Tibial artery (tissue), 4 donors: ENCODE data around the gene SNX12.
A peak's percentile ranks its signal among the peaks of the same experiment; 100 is the strongest.

Experiments
- DNase-seq, 2 donors: peaks; one replicate each; pipeline ENCODE4 v3.0.0-alpha.2; 2019
- H3K27ac ChIP-seq, 2 donors: fragments of 200-600 bp; sonication (generic) in 1 of 2; 1 replicate in 1 of 2; 2 replicates in 1 of 2; pipeline ENCODE4 v1.5.1; 2018 to 2019; ENCODE audit warnings: mild to moderate bottlenecking in 1 of 2
- H3K27me3 ChIP-seq, 2 donors: fragments of 200-600 bp; sonication (generic) in 1 of 2; one replicate each; pipeline versions ENCODE4 v1.5.1 to v1.6.0; 2016 to 2019
- H3K36me3 ChIP-seq, 3 donors: fragments of 200-600 bp; sonication (generic) in 2 of 3; one replicate each; pipeline ENCODE4 v1.5.1; 2016 to 2019; ENCODE audit warnings: mild to moderate bottlenecking in 2 of 3
- H3K4me1 ChIP-seq, 4 donors: fragments of 200-600 bp; sonication (generic) in 2 of 4; 1 replicate in 3 of 4; 2 replicates in 1 of 4; pipeline ENCODE4 v1.5.1; 2016 to 2019
- H3K4me3 ChIP-seq, 2 donors: fragments of 200-600 bp; sonication (generic) in 1 of 2; 1 replicate in 1 of 2; 2 replicates in 1 of 2; pipeline ENCODE4 v1.5.1; 2018 to 2019; ENCODE audit warnings: mild to moderate bottlenecking in 2 of 2
- H3K9me3 ChIP-seq, 3 donors: fragments of 200-600 bp; sonication (generic) in 1 of 3; one replicate each; pipeline ENCODE4 v1.5.1; 2016 to 2019
- intact Hi-C: fragments of 100-400 bp; cut with DNase I; formaldehyde crosslinking; loops from one replicate; pipeline ENCODE4 v1.15.0; 2023; ENCODE audit warnings: low total_unique reads
- TF ChIP-seq, protein P1 (sequence below), 2 experiments: fragments of 200-600 bp in 1 of 2; fragments of 450-650 bp in 1 of 2; IDR thresholded peaks; one replicate each; pipeline ENCODE4 v1.5.1; 2017 to 2019; ENCODE audit warnings: antibody characterized with exemption in 2 of 2, mild to moderate bottlenecking in 1 of 2, moderate library complexity in 1 of 2

The SNX12 gene

GRCh38 chrX:71096760-71097032 is 28.6 kb upstream of the SNX12 start:
- H3K27ac ChIP-seq, result peak overlapping the region; percentile 76 to 79

DNA sequence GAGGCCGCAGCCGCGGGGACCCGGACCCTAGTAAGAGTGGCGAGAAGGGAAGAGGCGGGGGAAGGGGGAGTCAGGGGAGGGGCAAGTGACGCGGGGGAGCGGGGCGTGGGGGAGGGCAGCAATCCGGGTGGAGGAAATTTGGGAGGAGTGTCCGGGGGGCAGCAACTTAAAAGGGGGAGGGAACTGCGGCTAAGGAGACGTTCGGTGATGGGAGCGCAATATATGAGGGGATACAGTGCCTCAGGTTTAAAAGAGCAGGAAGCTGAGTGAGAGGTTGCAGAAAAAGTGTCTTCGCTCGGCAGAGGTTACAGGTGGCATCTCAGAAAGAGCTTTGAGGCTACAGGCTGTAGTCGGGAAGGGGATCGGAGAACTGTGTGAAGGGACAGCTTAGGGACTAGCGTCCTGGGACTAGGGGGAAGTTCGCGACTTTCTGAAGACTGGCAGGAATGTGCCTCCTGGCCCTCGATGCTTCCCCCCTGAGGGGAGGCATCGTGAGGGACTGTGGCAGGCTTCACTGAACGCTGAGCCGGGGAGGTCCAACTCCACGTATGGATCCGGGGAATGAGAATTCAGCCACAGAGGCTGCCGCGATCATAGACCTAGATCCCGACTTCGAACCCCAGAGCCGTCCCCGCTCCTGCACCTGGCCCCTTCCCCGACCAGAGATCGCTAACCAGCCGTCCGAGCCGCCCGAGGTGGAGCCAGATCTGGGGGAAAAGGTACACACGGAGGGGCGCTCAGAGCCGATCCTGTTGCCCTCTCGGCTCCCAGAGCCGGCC is 28.0 kb upstream of the SNX12 start:
- Histone ChIP-seq H3K27ac (peak overlapping the region; percentile 76 to 79), H3K27me3 (no peaks in the 10 kb centered on the region), H3K36me3 (no peaks in the 10 kb centered on the region), H3K4me3 (peak overlapping the region; percentile 61 to 66), H3K9me3 (no peaks in the 10 kb centered on the region), H3K4me1 (peaks cover 0 to 20% (median 8%) of the 10 kb centered on the region in 4 donors)
- peak in 1 of 2 donors; percentile 84 for DNase-seq
- TF ChIP-seq, protein P1, sequence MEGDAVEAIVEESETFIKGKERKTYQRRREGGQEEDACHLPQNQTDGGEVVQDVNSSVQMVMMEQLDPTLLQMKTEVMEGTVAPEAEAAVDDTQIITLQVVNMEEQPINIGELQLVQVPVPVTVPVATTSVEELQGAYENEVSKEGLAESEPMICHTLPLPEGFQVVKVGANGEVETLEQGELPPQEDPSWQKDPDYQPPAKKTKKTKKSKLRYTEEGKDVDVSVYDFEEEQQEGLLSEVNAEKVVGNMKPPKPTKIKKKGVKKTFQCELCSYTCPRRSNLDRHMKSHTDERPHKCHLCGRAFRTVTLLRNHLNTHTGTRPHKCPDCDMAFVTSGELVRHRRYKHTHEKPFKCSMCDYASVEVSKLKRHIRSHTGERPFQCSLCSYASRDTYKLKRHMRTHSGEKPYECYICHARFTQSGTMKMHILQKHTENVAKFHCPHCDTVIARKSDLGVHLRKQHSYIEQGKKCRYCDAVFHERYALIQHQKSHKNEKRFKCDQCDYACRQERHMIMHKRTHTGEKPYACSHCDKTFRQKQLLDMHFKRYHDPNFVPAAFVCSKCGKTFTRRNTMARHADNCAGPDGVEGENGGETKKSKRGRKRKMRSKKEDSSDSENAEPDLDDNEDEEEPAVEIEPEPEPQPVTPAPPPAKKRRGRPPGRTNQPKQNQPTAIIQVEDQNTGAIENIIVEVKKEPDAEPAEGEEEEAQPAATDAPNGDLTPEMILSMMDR (IDR thresholded peaks at IDR 0.05), result no peak
- intact Hi-C loops, result loop anchor here (10.0 kb wide), 1 partner anchor 79 kb away; no protein-coding TSS in a partner anchor

More at GRCh38 chrX:71096760-71097032, 28.6 kb upstream of the SNX12 start:
- TF ChIP-seq, protein P1 (IDR thresholded peaks at IDR 0.05), result no peak
- H3K36me3 ChIP-seq, result no peaks in the 10 kb centered on the region
- H3K4me1 ChIP-seq, result peaks cover 0 to 20% (median 8%) of the 10 kb centered on the region in 4 donors
- intact Hi-C loops, result loop anchor here (10.0 kb wide), 1 partner anchor 78 kb away; no protein-coding TSS in a partner anchor
- no peak for DNase-seq
- peak overlapping the region; percentile 61 to 66 for H3K4me3 ChIP-seq
- H3K9me3 ChIP-seq, result no peaks in the 10 kb centered on the region
- H3K27me3 ChIP-seq, result no peaks in the 10 kb centered on the region

DNA sequence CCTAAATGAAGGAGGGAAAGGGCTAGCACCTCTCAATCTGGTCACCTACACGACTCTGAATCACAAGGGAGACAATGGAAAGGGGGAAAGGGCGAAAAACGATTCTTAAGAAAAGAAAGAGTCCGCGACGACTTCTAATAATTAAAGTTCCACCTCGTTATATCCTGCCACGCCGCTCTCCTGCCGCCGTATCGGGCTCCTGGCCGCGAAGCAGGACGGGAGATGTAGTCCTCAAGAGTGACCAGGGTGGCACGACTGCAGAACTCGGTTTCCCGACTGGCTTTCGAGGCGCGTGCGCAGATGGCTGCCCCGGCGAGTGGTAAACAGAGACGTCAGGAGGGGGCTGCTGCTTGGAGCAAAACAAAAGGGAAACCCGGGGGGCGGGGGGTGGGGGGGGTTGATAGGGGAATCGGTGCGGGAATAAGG is 27.4 kb upstream of the SNX12 start, which contains the start of gene FOXO4:
Gene FOXO4, plus strand, starts transcription at position 297 of the 426 bp plus-strand sequence. CDS start 678 bp downstream, outside the sequence.
- Histone ChIP-seq H3K27ac (peak within 1 kb of the TSS; percentile 76 to 79), H3K4me3 (peak within 1 kb of the TSS; percentile 61 to 66), H3K9me3 (no peaks in the 10 kb centered on the region), H3K27me3 (no peaks in the 10 kb centered on the region), H3K36me3 (no peaks in the 10 kb centered on the region), H3K4me1 (peaks cover 0 to 20% (median 8%) of the 10 kb centered on the region in 4 donors)
- TF ChIP-seq, protein P1 (IDR thresholded peaks at IDR 0.05), result no peak
- intact Hi-C loops, result loop anchor here (10.0 kb wide), 1 partner anchor 79 kb away; no protein-coding TSS in a partner anchor
- DNase-seq, result peak; percentile 93 to 94

GRCh38 chrX:71095033-71095432 is 26.9 kb upstream of the SNX12 start:
- intact Hi-C loops, result loop anchor here (10.0 kb wide), 1 partner anchor 80 kb away; no protein-coding TSS in a partner anchor
- H3K36me3 ChIP-seq, result no peaks in the 10 kb centered on the region
- peak overlapping the region in 1 of 2 donors; percentile 76 for H3K27ac ChIP-seq
- no peak for DNase-seq
- no peaks in the 10 kb centered on the region for H3K9me3 ChIP-seq
- peaks cover 0 to 20% (median 8%) of the 10 kb centered on the region in 4 donors for H3K4me1 ChIP-seq
- H3K27me3 ChIP-seq, result no peaks in the 10 kb centered on the region
- TF ChIP-seq, protein P1 (IDR thresholded peaks at IDR 0.05), result no peak
- peak overlapping the region; percentile 61 to 66 for H3K4me3 ChIP-seq

GRCh38 chrX:71091263-71091662 is 23.1 kb upstream of the SNX12 start:
- H3K36me3 ChIP-seq, result no peaks in the 10 kb centered on the region
- no peak for DNase-seq
- no peaks in the 10 kb centered on the region for H3K27me3 ChIP-seq
- TF ChIP-seq, protein P1 (IDR thresholded peaks at IDR 0.05), result no peak
- no peak overlapping the region for H3K4me3 ChIP-seq
- no peaks in the 10 kb centered on the region for H3K4me1 ChIP-seq
- H3K27ac ChIP-seq, result no peak overlapping the region
- intact Hi-C loops, result loop anchor here (10.0 kb wide), 1 partner anchor 84 kb away; no protein-coding TSS in a partner anchor
- no peaks in the 10 kb centered on the region for H3K9me3 ChIP-seq
